Astrocyte of the spinal cord (primary cell): ENCODE data around the gene SPRR2B.
"Not testable (repeated sequence)": the region's sequence is repeated elsewhere in the genome, so short reads cannot be mapped to it uniquely, and the experiment has no call there.

Experiments used
- DNase-seq: peaks from one replicate; pipeline ENCODE4 v3.0.0; 2011; ENCODE audit warnings: low read depth, low spot score
- H3K4me3 ChIP-seq: 2 replicates; pipeline ENCODE4 v1.5.1; 2011; ENCODE audit warnings: low read depth, mild to moderate bottlenecking, low read length, moderate library complexity
- CTCF ChIP-seq: IDR thresholded peaks from 2 replicates; pipeline ENCODE4 v1.5.1; 2012; ENCODE audit warnings: low read depth, mild to moderate bottlenecking, low read length, inconsistent platforms
- in situ Hi-C: cut with HindIII; loops from 2 replicates; pipeline ENCODE4 v1.10.0; 2017; ENCODE audit warnings: low sequenced_read_pairs

The SPRR2B gene

GRCh38 chr1:153024413-153024812 lies 47.0 kb downstream of the SPRR2B start:
- no peak overlapping the region for H3K4me3 ChIP-seq
- TF ChIP-seq CTCF, result no peak

GRCh38 chr1:153023109-153023508 lies 48.3 kb downstream of the SPRR2B start:
- TF ChIP-seq CTCF, result no peak
- in situ Hi-C loops, result no loop called here
- no peak for DNase-seq
- no peak overlapping the region for H3K4me3 ChIP-seq

More at GRCh38 chr1:153024413-153024812, 47.0 kb downstream of the SPRR2B start:
- in situ Hi-C loops, result no loop called here
- no peak for DNase-seq

- H3K4me3 ChIP-seq, in situ Hi-C loops, DNase-seq: not testable (repeated sequence)
Measured at GRCh38 chr1:153022340-153022739, 49.1 kb downstream of the SPRR2B start.

GRCh38 chr1:153021829-153022228 lies 49.6 kb downstream of the SPRR2B start:
- in situ Hi-C loops, DNase-seq, H3K4me3 ChIP-seq: not testable (repeated sequence)
